Right lobe of liver (tissue), 4 donors: ENCODE measurements around the gene MOB3B.
A peak's percentile ranks its signal among the peaks of the same experiment; 100 is the strongest.

Experiments used
- CTCF ChIP-seq, 4 donors: fragments of 200-600 bp in 3 of 4; fragments of 450-650 bp in 1 of 4; IDR thresholded peaks; one replicate each; pipeline versions ENCODE4 v1.5.1 to v1.8.0; 2016 to 2022; ENCODE audit warnings: antibody characterized with exemption in 4 of 4, mild to moderate bottlenecking in 2 of 4
- POLR2A ChIP-seq: fragments of 450-650 bp; IDR thresholded peaks from one replicate; pipeline ENCODE4 v1.6.1; 2017; ENCODE audit warnings: antibody characterized with exemption, mild to moderate bottlenecking
- donor health status: DM: no; HTN: no; CAD: no.
- donor health status: DM: no; HTN: no; CAD: no.
- donor health status: DM: no; HTN: yes; CAD: no.

- TF ChIP-seq CTCF (IDR thresholded peaks at IDR 0.05) (peak; percentile 90 to 97 (median 96)), POLR2A (peak; percentile 35)
Measured at GRCh38 chr9:27529316-27530278, at the start of gene MOB3B.
